Activated CD8-positive, alpha-beta memory T cell treated with anti-CD3 and anti-CD28 coated beads for 36 hours (primary cell): ENCODE data around the gene NPPA. TPM values are rescaled to one million over a fixed set of nuclear protein-coding genes. Genes with fewer than 3 reads are reported as not detected.

Source experiments
- CTCF ChIA-PET: fragments of 350-600 bp; sonication (Branson Sonifier 250); formaldehyde crosslinking; loops from one replicate; lab custom pipeline; 2021; ENCODE audit warnings: antibody characterized with exemption; lab: Charles Lee
- POLR2A ChIA-PET: fragments of 350-600 bp; sonication (Branson Sonifier 250); formaldehyde crosslinking; loops from one replicate; lab custom pipeline; 2021; ENCODE audit warnings: antibody characterized with exemption; lab: Charles Lee
- total RNA-seq, 2 experiments: library from RNA; stranded (reverse); gene quantifications; one replicate each; pipeline ENCODE4 v1.2.3, GENCODE V29; 2021

NPPA gene
- total RNA-seq, 2 experiments from 2014 or later = not detected

DNA sequence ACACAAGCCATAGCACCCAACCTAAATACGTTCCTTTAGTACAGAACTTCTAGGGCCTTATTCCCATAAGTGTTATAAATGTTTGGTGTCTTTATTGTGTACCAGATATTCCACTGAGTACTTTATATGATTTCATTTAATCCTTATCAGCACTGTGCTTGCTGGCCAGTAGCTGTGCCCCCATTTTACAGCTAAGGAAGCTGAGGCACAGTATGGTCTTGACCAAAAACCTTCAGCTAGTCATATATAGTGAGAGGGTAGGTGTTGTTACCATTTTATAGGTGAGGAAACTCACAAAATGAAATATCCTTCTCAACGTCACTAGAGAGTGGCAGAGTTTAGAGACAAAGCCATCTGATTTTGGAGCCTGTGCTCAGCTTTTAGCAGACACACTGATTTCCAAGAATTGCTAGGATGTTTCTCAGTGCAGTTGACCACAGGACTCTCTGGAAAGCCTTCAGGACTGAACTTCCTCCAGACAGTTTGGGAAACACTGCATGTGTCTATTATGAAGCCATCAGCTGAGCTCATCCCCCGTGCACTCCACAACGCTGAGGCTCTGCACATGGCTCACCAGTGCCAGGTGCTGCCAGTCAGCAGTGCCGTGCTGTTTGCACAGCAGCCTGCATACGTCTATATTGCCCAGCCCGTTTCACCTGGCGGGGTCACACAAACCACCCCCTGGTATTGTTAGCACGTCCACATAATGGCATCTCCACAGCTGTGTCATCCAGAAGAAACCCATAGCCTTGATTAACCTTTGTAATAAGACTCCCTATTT is 15.4 kb downstream of the NPPA start:
- ChIA-PET POLR2A (no interaction called here), CTCF (no interaction called here)

DNA sequence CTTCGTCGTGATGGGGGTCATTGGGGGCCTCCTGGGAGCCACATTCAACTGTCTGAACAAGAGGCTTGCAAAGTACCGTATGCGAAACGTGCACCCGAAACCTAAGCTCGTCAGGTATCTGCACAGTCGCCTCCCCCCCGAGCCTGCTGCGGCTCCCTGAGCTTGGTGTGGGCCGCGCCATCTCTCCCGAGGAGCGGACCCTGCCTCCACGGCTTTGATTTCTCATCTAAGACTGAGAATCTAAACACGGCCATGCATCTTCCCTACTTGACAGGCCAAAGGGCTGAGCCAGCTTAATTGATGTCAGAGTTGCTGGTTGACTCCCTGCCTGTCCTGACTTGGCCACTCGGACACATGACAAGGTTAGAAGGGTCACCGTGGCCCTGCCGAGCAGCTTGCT is 19.1 kb downstream of the NPPA start:
- ChIA-PET CTCF (interaction anchor here (1.4 kb wide), 1 partner anchor 10 kb away, joined by 3 read pairs; no protein-coding TSS in a partner anchor), POLR2A (no interaction called here)

DNA sequence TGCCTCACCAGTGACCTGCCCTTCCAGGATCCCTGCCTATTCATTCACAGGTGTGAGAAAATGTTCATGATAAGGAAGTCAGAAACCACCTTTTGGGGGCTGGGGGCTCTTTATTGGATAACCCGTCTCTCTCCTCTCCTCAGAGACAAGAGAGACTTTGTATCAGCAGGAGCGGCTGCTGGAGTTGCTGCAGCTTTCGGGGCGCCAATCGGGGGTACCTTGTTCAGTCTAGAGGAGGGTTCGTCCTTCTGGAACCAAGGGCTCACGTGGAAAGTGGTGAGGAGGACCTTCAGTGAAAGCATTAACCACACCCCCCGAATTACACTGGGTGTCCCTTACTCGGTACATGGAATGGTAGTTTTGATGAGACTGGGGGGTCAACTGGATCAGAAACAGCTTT is 20.6 kb downstream of the NPPA start:
- POLR2A ChIA-PET = no interaction called here
- CTCF ChIA-PET = interaction anchor here (0.7 to 1.4 kb wide), 2 partner anchors 11 to 747 kb away, joined by 3 to 4 read pairs; no protein-coding TSS in a partner anchor

DNA sequence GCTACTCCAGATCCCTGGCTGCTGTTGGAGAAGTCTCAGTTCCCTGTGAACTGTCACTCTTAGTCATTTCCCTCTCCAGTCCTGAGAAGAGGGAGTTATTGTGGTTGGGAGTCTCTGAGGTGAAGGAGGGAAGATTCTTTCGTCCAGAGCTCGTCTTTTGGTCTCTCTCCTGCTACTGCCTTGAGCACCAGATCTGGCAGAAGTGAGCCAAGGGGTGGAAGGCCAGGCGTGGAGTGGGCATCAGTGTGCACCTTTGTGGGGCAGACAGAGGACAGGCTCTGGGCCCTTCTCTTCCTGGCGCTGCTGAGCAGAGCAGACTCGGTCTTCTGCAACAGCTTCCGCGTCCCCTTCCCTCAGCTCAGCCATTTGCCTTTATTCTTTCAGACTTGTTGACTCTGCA is 22.5 kb downstream of the NPPA start:
- ChIA-PET POLR2A (no interaction called here), CTCF (interaction anchor here (1.5 kb wide), 1 partner anchor 19 kb away, joined by 3 read pairs; the partner anchor contains the start of gene CLCN6)

DNA sequence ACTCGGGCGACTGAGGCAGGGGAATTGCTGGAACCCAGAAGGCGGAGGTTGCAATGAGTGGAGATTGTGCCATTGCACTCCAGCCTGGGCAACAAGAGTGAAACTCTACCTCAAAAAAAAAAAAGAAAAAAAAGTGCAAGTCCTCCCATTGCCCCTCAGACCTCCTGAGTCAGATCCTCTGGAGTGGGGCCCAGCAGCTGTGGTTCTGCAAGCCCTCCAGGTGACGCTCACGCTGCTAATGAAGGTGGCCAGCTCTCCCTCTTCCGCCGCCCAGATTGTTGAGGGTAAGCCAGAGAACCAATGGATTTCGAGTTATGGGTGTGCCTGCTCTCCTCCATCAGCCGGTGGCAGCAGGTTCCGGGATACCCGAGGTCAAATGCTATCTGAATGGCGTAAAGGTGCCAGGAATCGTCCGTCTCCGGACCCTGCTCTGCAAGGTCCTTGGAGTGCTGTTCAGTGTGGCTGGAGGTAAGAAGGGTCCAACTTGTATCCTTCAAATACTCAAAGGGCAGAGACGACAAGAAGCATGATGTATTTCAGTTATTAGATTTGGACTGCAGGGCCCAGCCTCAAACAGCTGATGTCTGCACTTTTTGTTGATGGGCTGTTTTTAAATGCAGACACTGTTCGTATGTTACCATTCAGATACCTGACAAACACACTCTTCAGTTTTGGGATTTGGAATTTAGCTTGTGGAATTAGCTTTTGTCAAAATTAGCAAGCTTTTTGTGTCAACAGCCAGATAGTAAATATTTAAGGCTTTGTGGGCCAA is 24.0 kb downstream of the NPPA start:
- CTCF ChIA-PET = interaction anchor here (0.6 to 1.5 kb wide), 3 partner anchors 16 to 218 kb away, joined by 3 to 4 read pairs (median 3); partner anchors contain the start of gene CLCN6
- POLR2A ChIA-PET = no interaction called here

DNA sequence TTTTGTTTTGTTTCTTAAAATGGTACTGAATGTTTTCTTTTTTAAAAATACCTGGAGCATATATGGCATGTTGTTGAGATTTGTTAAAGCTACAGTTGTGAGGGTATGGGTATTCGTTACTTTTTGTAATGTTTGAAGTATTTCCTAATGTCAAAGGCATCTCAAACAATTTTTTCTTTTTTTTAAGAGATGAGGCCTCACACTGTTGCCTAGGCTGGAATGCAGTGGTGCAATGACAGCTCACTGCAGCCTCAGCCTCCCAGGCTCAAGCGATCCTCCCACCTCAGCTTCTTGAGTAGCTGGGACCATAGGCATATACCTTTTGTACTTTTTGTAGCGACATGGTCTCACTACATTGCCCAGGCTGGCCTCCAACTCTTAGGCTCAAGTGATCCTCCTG is 25.5 kb downstream of the NPPA start:
- POLR2A ChIA-PET = no interaction called here

DNA sequence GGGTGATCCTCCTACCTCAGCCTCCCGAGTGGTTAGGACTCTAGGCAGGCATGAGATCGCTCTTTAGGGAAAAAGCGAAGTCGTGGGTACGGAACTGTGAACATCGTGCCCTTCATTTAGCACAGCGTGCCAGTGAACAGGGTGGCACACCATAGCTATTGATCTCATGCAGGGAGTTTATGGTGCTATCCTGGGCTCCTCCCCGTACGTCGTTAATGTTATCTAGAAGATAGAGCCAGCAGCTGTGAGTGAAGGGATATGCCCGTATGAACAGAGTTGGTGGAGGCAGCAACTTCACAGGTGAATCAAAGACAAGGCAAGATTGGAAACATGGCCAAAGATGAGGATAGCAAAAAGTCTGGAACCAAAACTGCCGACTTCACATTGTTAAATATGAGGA is 30.4 kb downstream of the NPPA start:
- ChIA-PET CTCF (no interaction called here), POLR2A (no interaction called here)

More for the DNA sequence above, 25.5 kb downstream of the NPPA start:
- CTCF ChIA-PET = no interaction called here

DNA sequence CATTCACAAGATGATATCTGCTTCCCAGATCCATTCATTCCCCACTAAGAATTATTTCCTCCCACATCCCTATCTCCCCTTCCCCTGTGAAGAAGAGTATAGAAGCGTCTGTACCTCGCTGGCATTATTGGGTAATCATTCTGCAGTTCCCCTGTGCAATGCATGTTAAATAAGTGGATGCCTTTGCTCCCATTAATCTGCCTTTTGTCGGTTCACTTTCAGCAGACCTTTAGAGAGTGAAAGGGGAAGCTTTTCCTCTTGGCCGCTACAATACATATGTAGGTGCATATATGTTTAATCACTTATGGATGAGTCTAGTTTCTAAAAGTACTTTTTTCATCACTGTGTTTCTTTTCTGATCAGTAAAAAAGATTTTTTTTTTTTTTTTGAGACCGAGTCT is 34.6 kb downstream of the NPPA start:
- ChIA-PET CTCF (interaction anchor here (0.7 to 1.4 kb wide), 2 partner anchors 23 to 87 kb away, joined by 3 to 5 read pairs; no protein-coding TSS in a partner anchor), POLR2A (interaction anchor here (0.7 kb wide), 1 partner anchor 718 kb away, joined by 5 read pairs; no protein-coding TSS in a partner anchor)

DNA sequence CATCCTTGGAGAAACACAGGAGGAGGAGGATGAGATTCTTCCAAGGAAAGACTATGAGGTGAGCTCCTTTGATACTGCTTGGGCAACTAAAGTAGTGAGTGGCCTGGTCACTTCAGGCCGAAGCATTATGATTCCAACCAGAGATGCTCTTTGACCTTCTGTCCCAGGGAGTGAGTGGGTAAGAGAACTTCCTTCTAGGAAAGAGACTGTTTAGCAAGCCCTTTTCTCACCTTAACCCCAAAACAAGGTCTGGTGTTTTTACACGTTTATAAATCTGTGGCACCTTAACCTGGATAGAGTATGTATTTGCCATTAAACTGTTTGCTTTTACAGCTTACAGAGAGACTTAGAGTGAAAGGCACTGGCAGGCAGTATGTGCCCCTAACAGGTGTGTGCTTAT is 40.5 kb downstream of the NPPA start:
- ChIA-PET CTCF (interaction anchor here (1.3 kb wide), 1 partner anchor 161 kb away, joined by 3 read pairs; no protein-coding TSS in a partner anchor), POLR2A (interaction anchor here (1.6 to 2.0 kb wide), 2 partner anchors 101 to 103 kb away, joined by 10 to 13 read pairs; no protein-coding TSS in a partner anchor)

DNA sequence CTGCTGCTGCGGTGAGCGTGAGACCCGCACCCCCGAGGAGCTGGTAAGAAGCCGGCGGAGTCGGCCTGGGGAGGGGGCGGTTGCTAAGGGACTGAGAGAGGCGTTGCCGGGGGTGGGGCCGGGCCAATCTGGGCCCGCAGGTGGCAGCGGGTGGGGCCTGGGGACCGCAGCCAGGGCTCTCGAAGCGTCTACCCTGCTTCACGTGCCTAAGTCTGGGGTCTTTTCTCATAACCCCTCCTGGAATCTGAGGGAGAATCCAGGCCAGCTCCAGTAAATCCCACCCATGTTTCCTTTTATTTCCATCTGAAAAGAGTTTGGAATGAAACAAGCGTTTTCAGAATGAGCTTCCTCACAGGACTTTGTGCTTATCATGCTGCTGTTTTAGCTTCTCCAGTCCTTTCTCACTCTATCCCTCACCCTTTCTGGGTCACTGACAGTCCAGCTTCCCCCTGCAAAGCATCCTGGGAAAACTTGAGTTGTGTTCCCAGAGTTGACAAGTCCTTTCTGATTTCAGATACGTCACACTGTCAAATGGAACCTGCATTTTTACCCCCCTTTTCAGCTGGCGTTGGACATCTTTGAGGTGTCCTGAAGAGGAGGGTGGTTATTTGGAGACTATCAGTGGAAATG is 41.2 kb downstream of the NPPA start:
- POLR2A ChIA-PET = interaction anchor here (1.6 to 2.0 kb wide), 2 partner anchors 102 to 103 kb away, joined by 10 to 13 read pairs; no protein-coding TSS in a partner anchor
- CTCF ChIA-PET = interaction anchor here (0.6 to 1.3 kb wide), 2 partner anchors 18 to 161 kb away, joined by 3 read pairs; no protein-coding TSS in a partner anchor

DNA sequence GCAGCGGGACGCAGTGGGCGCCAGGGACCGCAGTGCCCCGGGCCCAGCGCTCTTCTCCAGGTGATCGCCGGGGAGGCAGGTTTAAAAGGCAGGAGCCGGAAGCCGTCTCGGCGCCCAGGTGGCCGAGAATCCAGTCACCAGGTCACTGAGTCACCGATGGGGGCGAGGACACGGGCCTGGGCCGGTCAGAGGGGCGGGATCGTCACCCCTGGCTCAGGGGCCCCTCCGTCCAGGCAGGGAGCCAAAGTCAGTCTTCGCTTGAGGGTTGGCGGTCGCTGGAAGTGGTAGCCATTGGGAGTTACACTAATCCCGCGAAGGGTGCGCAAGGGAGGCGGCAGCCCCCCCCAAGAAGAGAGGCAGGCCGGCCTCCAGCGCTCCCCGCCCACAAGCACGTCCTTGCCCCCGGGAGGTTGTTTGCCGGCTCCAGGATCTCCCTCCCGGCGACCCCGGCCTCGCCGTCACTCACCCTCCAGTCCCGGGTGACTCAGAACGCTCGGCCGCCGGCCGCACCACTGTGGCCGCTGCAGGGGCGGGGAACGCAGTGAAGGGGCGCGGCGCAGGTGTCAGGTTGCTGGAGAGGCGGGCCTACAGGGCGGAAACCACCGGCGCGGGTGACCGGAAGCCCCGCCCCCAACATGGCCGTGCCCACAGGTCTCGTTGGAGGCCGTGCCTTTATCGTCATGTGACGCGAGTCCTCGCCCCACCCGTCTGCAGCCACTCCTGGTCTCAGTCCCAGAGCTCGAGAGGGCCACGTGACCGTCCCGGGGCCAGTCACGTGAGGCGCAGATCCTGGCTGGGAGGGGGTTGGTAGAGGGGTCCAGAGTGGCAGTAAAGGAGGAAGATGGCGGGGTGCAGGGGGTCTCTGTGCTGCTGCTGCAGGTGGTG is 41.9 kb downstream of the NPPA start, which contains the start of the genes CLCN6 and MTHFR:
Gene CLCN6, plus strand, starts transcription at position 770 of the 885 bp plus-strand sequence. Its CDS starts 72 bp downstream, at position 842.
Gene MTHFR, minus strand, starts transcription at position 543 of the 885 bp plus-strand sequence. CDS start 2,848 bp downstream, outside the sequence.
- CTCF ChIA-PET = interaction anchor here (0.6 to 1.3 kb wide), 2 partner anchors 19 to 160 kb away, joined by 3 read pairs; no protein-coding TSS in a partner anchor
- POLR2A ChIA-PET = interaction anchor here (0.6 to 2.0 kb wide), 4 partner anchors 102 to 157 kb away, joined by 5 to 13 read pairs (median 8); no protein-coding TSS in a partner anchor

DNA sequence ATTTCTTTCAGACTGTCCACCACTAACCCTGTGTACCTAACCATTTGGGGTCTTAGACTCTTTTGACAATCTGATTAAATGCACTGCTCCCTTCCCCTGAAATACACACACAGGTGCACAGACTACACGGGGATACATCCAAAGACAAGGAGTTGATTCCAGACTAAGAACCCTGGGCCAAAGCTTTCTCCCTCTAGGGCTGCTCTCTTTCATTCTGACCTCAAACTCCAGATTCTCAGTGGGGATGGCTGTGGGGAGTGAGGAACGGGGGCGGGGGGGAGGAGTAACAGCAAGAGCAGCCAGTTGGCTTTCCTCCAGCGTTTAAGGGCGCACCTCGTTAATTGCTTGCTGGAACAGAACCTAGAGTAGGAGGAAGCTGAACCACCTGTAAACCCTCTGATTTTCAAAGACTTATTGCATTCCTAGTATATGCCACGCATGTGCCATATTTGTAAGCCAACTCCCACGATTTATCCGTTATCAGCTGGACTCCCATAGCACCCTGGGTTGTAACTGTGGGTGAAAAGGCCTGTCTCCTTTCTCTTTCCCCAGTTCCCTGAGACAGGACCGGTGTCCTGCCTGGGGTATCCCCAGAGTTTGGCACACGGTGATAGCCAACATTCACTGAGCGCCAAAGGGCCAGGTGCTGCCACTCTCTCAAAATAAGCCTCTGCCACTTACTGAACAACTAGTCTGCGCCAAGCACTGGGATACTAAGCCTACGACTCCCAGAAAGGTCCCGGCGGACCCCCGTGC is 42.7 kb downstream of the NPPA start:
- ChIA-PET POLR2A (interaction anchor here (0.6 kb wide), 3 partner anchors 68 to 157 kb away, joined by 3 to 6 read pairs (median 5); no protein-coding TSS in a partner anchor), CTCF (interaction anchor here (1.2 kb wide), 1 partner anchor 20 kb away, joined by 3 read pairs; no protein-coding TSS in a partner anchor)

DNA sequence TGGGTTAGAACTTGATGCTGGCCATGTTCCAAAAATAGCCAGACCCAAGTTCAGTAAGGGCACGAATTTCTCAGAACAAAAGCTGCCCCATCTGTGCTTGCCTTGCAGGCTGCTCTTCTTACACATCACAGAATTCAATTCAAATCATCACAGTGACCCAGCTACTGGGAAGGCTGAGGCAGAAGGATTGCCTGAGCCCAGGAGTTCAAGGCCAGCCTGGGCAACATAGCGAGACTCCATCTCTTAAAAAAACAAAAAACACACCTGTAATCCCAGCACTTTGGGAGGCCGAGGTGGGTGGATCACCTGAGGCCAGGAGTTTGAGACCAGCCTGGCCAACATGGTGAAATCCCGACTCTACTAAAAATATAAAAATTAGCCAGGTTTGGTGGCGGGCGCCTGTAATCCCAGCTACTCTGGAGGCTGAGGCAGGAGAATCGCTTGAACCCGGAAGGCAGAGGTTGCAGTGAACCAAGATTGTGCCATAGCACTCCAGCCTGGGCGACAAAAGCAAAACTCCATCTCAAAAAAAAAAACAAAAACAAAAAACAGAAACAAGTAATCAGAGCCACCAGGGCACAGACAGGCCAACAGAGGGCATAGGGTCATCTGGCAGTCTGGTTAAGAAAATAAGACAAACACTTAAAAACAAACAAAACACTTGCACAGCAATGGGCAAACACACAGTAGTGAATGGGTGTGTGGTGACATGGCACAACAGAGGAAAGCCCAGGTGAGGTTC is 43.5 kb downstream of the NPPA start:
- ChIA-PET CTCF (interaction anchor here (1.2 kb wide), 2 partner anchors 19 to 104 kb away, joined by 3 read pairs; no protein-coding TSS in a partner anchor), POLR2A (interaction anchor here (0.6 to 0.7 kb wide), 4 partner anchors 67 to 529 kb away, joined by 3 to 12 read pairs (median 4); no protein-coding TSS in a partner anchor)

DNA sequence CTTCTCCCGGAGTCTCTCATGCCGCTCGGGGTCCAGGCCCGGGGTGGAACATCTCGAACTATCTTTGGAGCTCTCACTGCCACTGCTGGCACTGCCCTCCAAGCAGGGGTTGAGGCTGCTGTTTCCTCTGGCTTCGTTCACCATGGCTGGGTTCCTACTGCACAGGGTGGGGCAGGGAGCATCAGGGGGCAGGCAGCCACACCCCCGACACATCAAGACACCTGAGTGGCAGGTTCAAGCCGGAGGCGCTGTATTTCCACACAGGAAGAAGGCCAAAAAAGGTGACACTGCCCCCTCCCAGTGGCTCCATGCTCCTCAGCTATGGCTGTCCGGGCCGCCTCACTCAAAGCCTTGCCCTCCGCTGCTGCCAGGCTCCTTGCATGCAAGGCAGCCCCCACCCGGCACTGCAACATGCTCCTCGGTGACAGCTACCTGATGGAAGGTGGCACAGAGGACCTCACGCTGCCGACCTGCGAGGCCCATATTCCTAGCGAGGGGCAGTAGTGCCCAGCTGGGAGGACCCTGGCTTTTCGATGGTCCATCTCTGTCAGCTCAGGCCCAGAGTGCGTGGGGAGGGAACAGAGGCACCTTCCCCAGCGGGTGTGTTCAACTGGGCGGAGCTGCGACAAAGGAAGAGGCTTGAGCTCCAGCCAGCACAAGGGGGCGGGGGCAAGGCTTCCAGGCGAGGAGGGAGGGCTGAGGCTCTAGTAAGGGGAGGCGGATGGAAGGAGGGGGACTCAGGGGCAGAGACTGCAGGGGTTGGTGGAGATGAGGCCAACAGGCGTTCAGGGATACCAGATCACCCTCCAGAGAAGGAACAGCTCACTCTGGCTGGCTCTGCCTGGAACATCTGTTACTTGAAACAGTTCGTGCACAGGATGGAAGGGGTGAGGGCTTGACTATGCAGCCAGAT is 44.4 kb downstream of the NPPA start:
- POLR2A ChIA-PET = interaction anchor here (0.6 to 0.7 kb wide), 3 partner anchors 105 to 528 kb away, joined by 3 to 12 read pairs (median 4); no protein-coding TSS in a partner anchor
- CTCF ChIA-PET = interaction anchor here (0.7 to 1.2 kb wide), 2 partner anchors 17 to 104 kb away, joined by 3 to 5 read pairs; no protein-coding TSS in a partner anchor

DNA sequence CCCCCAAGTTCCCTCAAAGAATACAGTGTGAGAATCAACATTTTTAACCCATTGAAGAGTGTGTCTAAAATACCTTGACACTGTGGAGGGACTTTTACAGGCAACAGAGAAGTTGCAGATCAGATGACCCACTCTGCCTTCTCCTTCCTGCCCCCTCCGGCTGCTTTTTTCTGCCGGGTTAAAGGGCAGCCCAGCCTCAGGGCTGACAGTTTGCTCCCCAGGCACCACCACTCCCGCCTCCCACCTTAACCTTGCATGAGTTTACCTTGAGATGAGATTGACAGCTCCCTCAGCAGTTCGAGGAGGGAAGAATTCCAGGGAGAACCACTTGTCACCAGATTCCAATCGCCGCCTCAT is 45.0 kb downstream of the NPPA start:
- POLR2A ChIA-PET = no interaction called here

More for the DNA sequence above, 45.0 kb downstream of the NPPA start:
- CTCF ChIA-PET = interaction anchor here (0.7 to 1.2 kb wide), 2 partner anchors 17 to 105 kb away, joined by 3 to 5 read pairs; no protein-coding TSS in a partner anchor
